ENCODE results near the gene C4BPA.

The C4BPA gene

GRCh38 chr1:207103892-207104373 is at the start of gene C4BPA:
TSS of gene C4BPA (plus strand) at chr1:207104233. CDS start at chr1:207113026, 8,793 bp downstream.
- DNase-seq, result no peak

- no peak for DNase-seq
Measured at GRCh38 chr1:207054491-207054890, 49.5 kb upstream of the C4BPA start.

GRCh38 chr1:207055386-207056001 is 48.5 kb upstream of the C4BPA start:
- no peak for DNase-seq

GRCh38 chr1:207056673-207057072 is 47.4 kb upstream of the C4BPA start:
- DNase-seq, result no peak

- no peak for DNase-seq
Measured at GRCh38 chr1:207058252-207058651, 45.8 kb upstream of the C4BPA start.

- no peak for DNase-seq
Measured at GRCh38 chr1:207058878-207059867, 44.9 kb upstream of the C4BPA start.

GRCh38 chr1:207059881-207060280 is 44.2 kb upstream of the C4BPA start:
- DNase-seq, result no peak

GRCh38 chr1:207060596-207060995 is 43.4 kb upstream of the C4BPA start:
- DNase-seq, result no peak

- no peak for DNase-seq
Measured at GRCh38 chr1:207062058-207062457, 42.0 kb upstream of the C4BPA start.

- no peak for DNase-seq
Measured at GRCh38 chr1:207063014-207063413, 41.0 kb upstream of the C4BPA start.

- DNase-seq, result no peak
Measured at GRCh38 chr1:207064561-207064960, 39.5 kb upstream of the C4BPA start.

GRCh38 chr1:207067185-207067584 is 36.8 kb upstream of the C4BPA start:
- DNase-seq, result no peak

GRCh38 chr1:207067665-207068064 is 36.4 kb upstream of the C4BPA start:
- DNase-seq, result no peak

- no peak for DNase-seq
Measured at GRCh38 chr1:207069061-207069460, 35.0 kb upstream of the C4BPA start.

GRCh38 chr1:207069858-207070506 is 34.1 kb upstream of the C4BPA start:
- DNase-seq, result no peak

- no peak for DNase-seq
Measured at GRCh38 chr1:207070811-207071210, 33.2 kb upstream of the C4BPA start.

GRCh38 chr1:207071426-207071825 is 32.6 kb upstream of the C4BPA start:
- no peak for DNase-seq

GRCh38 chr1:207072233-207072632 is 31.8 kb upstream of the C4BPA start:
- DNase-seq, result no peak

- DNase-seq, result no peak
Measured at GRCh38 chr1:207073906-207074820, 29.9 kb upstream of the C4BPA start.

GRCh38 chr1:207076181-207076955 is 27.7 kb upstream of the C4BPA start:
- DNase-seq, result no peak

- DNase-seq, result no peak
Measured at GRCh38 chr1:207077012-207077411, 27.0 kb upstream of the C4BPA start.

Data from activated effector memory CD4-positive, alpha-beta T cell treated with Interleukin-2 at 50 U/mL for 16 hours (primary cell).